ENCODE data around the gene CAMKV. TPM values are rescaled to one million over a fixed set of nuclear protein-coding genes. Genes with fewer than 3 reads are reported as not detected.
A peak's percentile ranks its signal among the peaks of the same experiment; 100 is the strongest.

The CAMKV gene
- total RNA-seq, 2 donors from 2014 or later: 0.75 to 7.1 TPM

GRCh38 chr3:49871531-49872153 lies 1.9 kb upstream of the CAMKV start:
- Histone ChIP-seq H3K27ac (ENCODE audit: low read depth, low read length) (no peak overlapping the region), H3K4me3 (ENCODE audit: low read length) (no peak overlapping the region), H3K27me3 (ENCODE audit: control insufficient read depth, insufficient read depth, low read length, poor library complexity, severe bottlenecking) (peaks cover 40% of the 10 kb centered on the region), H3K9me3 (ENCODE audit: control insufficient read depth, low read length) (no peaks in the 10 kb centered on the region), H3K9ac (ENCODE audit: extremely low read depth, low read length, poor library complexity, severe bottlenecking) (no peak overlapping the region), H3K4me1 (ENCODE audit: control insufficient read depth, insufficient read depth, low read length) (no peaks in the 10 kb centered on the region), H3K36me3 (ENCODE audit: control insufficient read depth, insufficient read depth, low read length) (no peaks in the 10 kb centered on the region)
- no peak for TF ChIP-seq CTCF (conservative IDR thresholded peaks at IDR 0.05)
- no peak overlapping the region for H3K27ac Mint-ChIP-seq
- no peak overlapping the region for H3K4me3 Mint-ChIP-seq
- peaks cover 46% of the 10 kb centered on the region for H3K27me3 Mint-ChIP-seq (ENCODE audit: insufficient read depth)
- no peaks in the 10 kb centered on the region for H3K4me1 Mint-ChIP-seq
- H3K36me3 Mint-ChIP-seq (ENCODE audit: low read depth): no peaks in the 10 kb centered on the region
- no peak for DNase-seq
- WGBS, 2 experiments (ENCODE audit: insufficient coverage in 1 of 2, insufficient read length in 1 of 2): 86 to 94% methylated on average over 10 of the region's 10 CpGs
- H3K9me3 Mint-ChIP-seq: no peaks in the 10 kb centered on the region

GRCh38 chr3:49868862-49869466 lies 742 bp downstream of the CAMKV start:
- Histone ChIP-seq H3K36me3 (ENCODE audit: control insufficient read depth, insufficient read depth, low read length) (no peaks in the 10 kb centered on the region), H3K4me3 (ENCODE audit: low read length) (peak overlapping the region; percentile 64), H3K9ac (ENCODE audit: extremely low read depth, low read length, poor library complexity, severe bottlenecking) (no peak overlapping the region), H3K4me1 (ENCODE audit: control insufficient read depth, insufficient read depth, low read length) (no peaks in the 10 kb centered on the region), H3K27ac (ENCODE audit: low read depth, low read length) (no peak overlapping the region), H3K27me3 (ENCODE audit: control insufficient read depth, insufficient read depth, low read length, poor library complexity, severe bottlenecking) (peaks cover 40% of the 10 kb centered on the region), H3K9me3 (ENCODE audit: control insufficient read depth, low read length) (no peaks in the 10 kb centered on the region)
- DNase-seq: peak; percentile 78
- H3K4me1 Mint-ChIP-seq: no peaks in the 10 kb centered on the region
- TF ChIP-seq CTCF (conservative IDR thresholded peaks at IDR 0.05): no peak
- H3K36me3 Mint-ChIP-seq (ENCODE audit: low read depth): no peaks in the 10 kb centered on the region
- no peaks in the 10 kb centered on the region for H3K9me3 Mint-ChIP-seq
- H3K4me3 Mint-ChIP-seq: peak overlapping the region; percentile 47
- peaks cover 38% of the 10 kb centered on the region for H3K27me3 Mint-ChIP-seq (ENCODE audit: insufficient read depth)
- H3K27ac Mint-ChIP-seq: no peak overlapping the region
- WGBS, 2 experiments (ENCODE audit: insufficient coverage in 1 of 2, insufficient read length in 1 of 2): 0 to 4% methylated on average over 10 to 23 of the region's 23 CpGs

GRCh38 chr3:49867871-49868321 lies 1.8 kb downstream of the CAMKV start:
- H3K4me3 ChIP-seq (ENCODE audit: low read length): no peak overlapping the region
- WGBS, 2 experiments (ENCODE audit: insufficient coverage in 1 of 2, insufficient read length in 1 of 2): 48 to 65% methylated on average over 5 to 7 of the region's 7 CpGs
- no peaks in the 10 kb centered on the region for H3K36me3 ChIP-seq (ENCODE audit: control insufficient read depth, insufficient read depth, low read length)
- Mint-ChIP-seq H3K4me3 (no peak overlapping the region), H3K27ac (no peak overlapping the region), H3K27me3 (ENCODE audit: insufficient read depth) (peaks cover 38% of the 10 kb centered on the region), H3K9me3 (no peaks in the 10 kb centered on the region), H3K36me3 (ENCODE audit: low read depth) (no peaks in the 10 kb centered on the region), H3K4me1 (no peaks in the 10 kb centered on the region)
- DNase-seq: peak; percentile 93
- H3K4me1 ChIP-seq (ENCODE audit: control insufficient read depth, insufficient read depth, low read length): no peaks in the 10 kb centered on the region
- no peak overlapping the region for H3K27ac ChIP-seq (ENCODE audit: low read depth, low read length)
- H3K9me3 ChIP-seq (ENCODE audit: control insufficient read depth, low read length): no peaks in the 10 kb centered on the region
- no peak for TF ChIP-seq CTCF (conservative IDR thresholded peaks at IDR 0.05)
- peaks cover 40% of the 10 kb centered on the region for H3K27me3 ChIP-seq (ENCODE audit: control insufficient read depth, insufficient read depth, low read length, poor library complexity, severe bottlenecking)
- H3K9ac ChIP-seq (ENCODE audit: extremely low read depth, low read length, poor library complexity, severe bottlenecking): no peak overlapping the region

Data from endodermal cell (in vitro differentiated cells).